PC-3 (cell line): ENCODE measurements around the gene HOXD3. TPM values are rescaled to one million over a fixed set of nuclear protein-coding genes. Genes with fewer than 3 reads are reported as not detected.

Source experiments
- ATAC-seq: fragments of 200-7000 bp; cut with Tn5 transposase; 2 replicates; pipeline ENCODE4 v1.9.1; 2020; ENCODE audit warnings: mild to moderate bottlenecking, moderate library complexity
- BruUV-seq: library from RNA; stranded (reverse); fragments of 400-500 nt; replicated peaks from 2 replicates; lab custom pipeline; 2021; lab: Mats Ljungman, UMichigan
- CTCF ChIA-PET: fragments of 300-600 bp; sonication (Branson Sonifier 250); formaldehyde crosslinking; loops from one replicate; lab custom pipeline; 2022; ENCODE audit warnings: antibody characterized with exemption; lab: Charles Lee
- POLR2A ChIA-PET: fragments of 300-600 bp; sonication (Branson Sonifier 250); formaldehyde crosslinking; loops from one replicate; lab custom pipeline; 2022; ENCODE audit warnings: antibody characterized with exemption; ENCODE audit not compliant: unreplicated experiment; lab: Charles Lee
- DNase-seq: peaks from one replicate; pipeline ENCODE4 v3.0.0-alpha.2; 2015
- H2AFZ ChIP-seq: fragments of 300-600 bp; sonication (generic); 2 replicates; pipeline ENCODE4 v1.6.0; 2016; ENCODE audit warnings: antibody characterized with exemption, low read length
- H3F3A ChIP-seq: fragments of 300-600 bp; sonication (generic); one replicate; pipeline ENCODE4 v1.6.0; 2017; ENCODE audit warnings: antibody characterized with exemption, low read length, control low read depth, mild to moderate bottlenecking; ENCODE audit not compliant: unreplicated experiment
- H3K27ac ChIP-seq: fragments of 300-600 bp; sonication (generic); 2 replicates; pipeline ENCODE4 v1.5.1; 2016; ENCODE audit warnings: mild to moderate bottlenecking, low read length
- H3K27me3 ChIP-seq: fragments of 300-600 bp; sonication (generic); 2 replicates; pipeline ENCODE4 v1.6.1; 2016; ENCODE audit warnings: low read length, mixed read lengths
- H3K36me3 ChIP-seq: fragments of 300-600 bp; sonication (generic); 2 replicates; pipeline ENCODE4 v1.6.1; 2016; ENCODE audit warnings: low read depth, mixed run types, low read length, mixed read lengths
- H3K4me1 ChIP-seq: fragments of 300-600 bp; sonication (generic); 2 replicates; pipeline ENCODE4 v1.5.1; 2016; ENCODE audit warnings: low read length; ENCODE audit not compliant: insufficient read depth
- H3K4me2 ChIP-seq: fragments of 300-600 bp; sonication (generic); 2 replicates; pipeline ENCODE4 v1.6.0; 2016; ENCODE audit warnings: low read length
- H3K4me3 ChIP-seq: fragments of 300-600 bp; sonication (generic); 2 replicates; pipeline ENCODE4 v1.5.1; 2016; ENCODE audit warnings: mild to moderate bottlenecking, low read length, mixed read lengths
- H3K79me2 ChIP-seq: fragments of 300-600 bp; sonication (generic); 2 replicates; pipeline ENCODE4 v1.6.1; 2017; ENCODE audit warnings: low read length, mixed read lengths
- H3K9ac ChIP-seq: fragments of 300-600 bp; sonication (generic); 2 replicates; pipeline ENCODE4 v1.6.0; 2016; ENCODE audit warnings: mild to moderate bottlenecking, low read length
- H3K9me2 ChIP-seq: fragments of 300-600 bp; sonication (generic); replicated peaks from 2 replicates; pipeline ENCODE4 v1.6.1; 2016; ENCODE audit warnings: mixed run types, low read length, mixed read lengths
- H3K9me3 ChIP-seq: fragments of 300-600 bp; sonication (generic); 2 replicates; pipeline ENCODE4 v1.6.1; 2016; ENCODE audit warnings: low read length, mixed read lengths
- H4K20me1 ChIP-seq: fragments of 300-600 bp; sonication (generic); 2 replicates; pipeline ENCODE4 v1.6.1; 2016; ENCODE audit warnings: low read length, mixed read lengths
- EZH2 ChIP-seq: fragments of 300-600 bp; sonication (generic); IDR thresholded peaks from one replicate; pipeline ENCODE4 v1.6.1; 2017; ENCODE audit warnings: antibody characterized with exemption, mild to moderate bottlenecking, low read length; ENCODE audit not compliant: unreplicated experiment
- EZH2phosphoT487 ChIP-seq: fragments of 300-600 bp; sonication (generic); IDR thresholded peaks from 2 replicates; pipeline ENCODE4 v1.6.1; 2018; ENCODE audit warnings: mild to moderate bottlenecking, antibody characterized with exemption, low read length, borderline replicate concordance
- intact Hi-C: fragments of 100-400 bp; cut with micrococcal nuclease; formaldehyde crosslinking; loops from 2 replicates; pipeline ENCODE4 v1.9.0; 2023
- total RNA-seq: library from RNA; depleted of rRNA; stranded (reverse); fragments of >200 nt; gene quantifications from 2 replicates; pipeline ENCODE4 v1.2.3, GENCODE V29; 2014
- TF ChIP-seq, protein P1 (sequence below): fragments of 300-600 bp; sonication (generic); conservative IDR thresholded peaks from 2 replicates; pipeline ENCODE4 v1.5.1; 2017; ENCODE audit warnings: antibody characterized with exemption, low read depth, mild to moderate bottlenecking, low read length

The HOXD3 gene
- total RNA-seq, 1 experiment from 2014 or later, result 4.4 TPM

GRCh38 chr2:176128172-176128981 lies 28.7 kb upstream of the HOXD3 start:
- no peaks in the 10 kb centered on the region for H4K20me1 ChIP-seq
- no peak for ATAC-seq
- DNase-seq, result no peak
- H3F3A ChIP-seq, result no peaks in the 10 kb centered on the region
- H3K9ac ChIP-seq, result no peak overlapping the region
- intact Hi-C loops, result no loop called here
- peaks cover 10% of the 10 kb centered on the region for H3K4me1 ChIP-seq
- ChIA-PET CTCF (interaction anchor here (0.6 to 2.4 kb wide), 4 partner anchors 317 to 543 kb away, joined by 3 to 17 read pairs (median 6); no protein-coding TSS in a partner anchor), POLR2A (no interaction called here)
- H3K9me3 ChIP-seq, result no peaks in the 10 kb centered on the region
- H3K9me2 ChIP-seq, result no peaks in the 10 kb centered on the region
- no peak overlapping the region for H3K4me3 ChIP-seq
- H3K36me3 ChIP-seq, result no peaks in the 10 kb centered on the region; the same call in 1 of the 2 replicates
- no TSS peak for BruUV-seq
- no peak overlapping the region for H3K4me2 ChIP-seq
- no peak overlapping the region for H2AFZ ChIP-seq
- H3K27me3 ChIP-seq, result no peaks in the 10 kb centered on the region
- no peak for TF ChIP-seq EZH2
- TF ChIP-seq, protein P1, sequence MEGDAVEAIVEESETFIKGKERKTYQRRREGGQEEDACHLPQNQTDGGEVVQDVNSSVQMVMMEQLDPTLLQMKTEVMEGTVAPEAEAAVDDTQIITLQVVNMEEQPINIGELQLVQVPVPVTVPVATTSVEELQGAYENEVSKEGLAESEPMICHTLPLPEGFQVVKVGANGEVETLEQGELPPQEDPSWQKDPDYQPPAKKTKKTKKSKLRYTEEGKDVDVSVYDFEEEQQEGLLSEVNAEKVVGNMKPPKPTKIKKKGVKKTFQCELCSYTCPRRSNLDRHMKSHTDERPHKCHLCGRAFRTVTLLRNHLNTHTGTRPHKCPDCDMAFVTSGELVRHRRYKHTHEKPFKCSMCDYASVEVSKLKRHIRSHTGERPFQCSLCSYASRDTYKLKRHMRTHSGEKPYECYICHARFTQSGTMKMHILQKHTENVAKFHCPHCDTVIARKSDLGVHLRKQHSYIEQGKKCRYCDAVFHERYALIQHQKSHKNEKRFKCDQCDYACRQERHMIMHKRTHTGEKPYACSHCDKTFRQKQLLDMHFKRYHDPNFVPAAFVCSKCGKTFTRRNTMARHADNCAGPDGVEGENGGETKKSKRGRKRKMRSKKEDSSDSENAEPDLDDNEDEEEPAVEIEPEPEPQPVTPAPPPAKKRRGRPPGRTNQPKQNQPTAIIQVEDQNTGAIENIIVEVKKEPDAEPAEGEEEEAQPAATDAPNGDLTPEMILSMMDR, result no peak
- no peaks in the 10 kb centered on the region for H3K79me2 ChIP-seq
- no peak overlapping the region for H3K27ac ChIP-seq

GRCh38 chr2:176128982-176129796 lies 27.9 kb upstream of the HOXD3 start, which contains the start of gene HOXD8:
Gene HOXD8, plus strand, starts transcription at chr2:176129705. Its CDS starts 662 bp downstream, at chr2:176130367.
- no peaks in the 10 kb centered on the region for H3K9me2 ChIP-seq
- intact Hi-C loops, result no loop called here
- no peaks in the 10 kb centered on the region for H3K27me3 ChIP-seq
- H3K4me2 ChIP-seq, result peak within 1 kb of the TSS; percentile 99
- no peaks in the 10 kb centered on the region; the same call in 1 of the 2 replicates for H3K36me3 ChIP-seq
- TF ChIP-seq, protein P1, result no peak
- TF ChIP-seq EZH2phosphoT487 (no peak), EZH2 (no peak)
- H3K9ac ChIP-seq, result peak within 1 kb of the TSS; percentile 28; the same call in 1 of the 2 replicates
- no peaks in the 10 kb centered on the region for H3K79me2 ChIP-seq
- no peak within 1 kb of the TSS for H3K27ac ChIP-seq
- H3K4me3 ChIP-seq, result peak within 1 kb of the TSS; percentile 81
- H3K9me3 ChIP-seq, result no peaks in the 10 kb centered on the region
- peak within 1 kb of the TSS; percentile 96 for H2AFZ ChIP-seq
- H3F3A ChIP-seq, result peaks cover under 1% of the 10 kb centered on the region
- ChIA-PET CTCF (interaction anchor here (0.5 kb wide), 1 partner anchor 149 kb away, joined by 5 read pairs; no protein-coding TSS in a partner anchor), POLR2A (no interaction called here)
- H3K4me1 ChIP-seq, result peaks cover 10% of the 10 kb centered on the region
- no peaks in the 10 kb centered on the region for H4K20me1 ChIP-seq
- no peak for ATAC-seq
- BruUV-seq, result no TSS peak
- DNase-seq, result no peak
